PFSK-1 (cell line): ENCODE data around the gene TYW3. TPM values are rescaled to one million over a fixed set of nuclear protein-coding genes. Genes with fewer than 3 reads are reported as not detected.

Experiments used
- FOXP2 ChIP-seq: optimal IDR thresholded peaks from 2 replicates; pipeline ENCODE3; 2011; ENCODE audit warnings: borderline replicate concordance, control low read depth, inconsistent platforms; ENCODE audit not compliant: insufficient read depth; ENCODE audit errors: extremely low read length, extremely low read depth
- POLR2AphosphoS5 ChIP-seq: IDR thresholded peaks from 2 replicates; pipeline ENCODE4 v1.6.1; 2012; ENCODE audit warnings: low read depth, mild to moderate bottlenecking, control low read depth, low read length, moderate library complexity
- REST ChIP-seq, 2 experiments: IDR thresholded peaks; 2 replicates each; pipeline versions ENCODE4 v1.6.1 to v1.8.0; 2011 to 2012; ENCODE audit warnings: low read depth in 2 of 2, low read length in 2 of 2, control low read depth in 1 of 2, inconsistent platforms in 1 of 2, mild to moderate bottlenecking in 1 of 2, moderate library complexity in 1 of 2; ENCODE audit not compliant: insufficient read depth in 1 of 2
- SIN3A ChIP-seq: IDR thresholded peaks from 2 replicates; pipeline ENCODE4 v1.6.1; 2012; ENCODE audit warnings: mild to moderate bottlenecking, low read length, moderate library complexity, borderline replicate concordance; ENCODE audit not compliant: insufficient read depth
- TAF1 ChIP-seq: IDR thresholded peaks from 2 replicates; pipeline ENCODE4 v1.6.1; 2012; ENCODE audit warnings: low read length, control low read depth, borderline replicate concordance; ENCODE audit not compliant: insufficient read depth
- polyA plus RNA-seq: library from polyadenylated mRNA; unstranded; fragments of >200 nt; gene quantifications from one replicate; pipeline ENCODE4 v1.2.1, GENCODE V29; 2012; ENCODE audit warnings: low read depth, missing spikeins; ENCODE audit not compliant: insufficient read length

Gene TYW3
- polyA plus RNA-seq: 14.3 TPM

- TF ChIP-seq POLR2AphosphoS5 (peak; percentile 79), SIN3A (no peak), FOXP2 (peak; percentile 34), REST (IDR thresholded peaks at IDR 0.05; ENCODE audit: insufficient read depth in 1 of 2, low read depth in 2 of 2, low read length in 2 of 2) (peak in 1 of 2 experiments; percentile 56; a peak in 1 of 4 replicates), TAF1 (0 out of 2 replicates have a peak, but pooled peaks have one; percentile 83)
Observed at GRCh38 chr1:74732960-74733603, at the start of gene TYW3, which contains the start of gene CRYZ. Gene TYW3 (plus strand): TSS chr1:74733152. CDS start chr1:74733245, 93 bp downstream. Gene CRYZ (minus strand): TSS chr1:74733050. CDS start chr1:74724821, 8,229 bp downstream.

GRCh38 chr1:74683656-74684055 lies 49.3 kb upstream of the TYW3 start:
- TF ChIP-seq TAF1: no peak
- TF ChIP-seq FOXP2: no peak
- TF ChIP-seq SIN3A: no peak
- TF ChIP-seq REST (IDR thresholded peaks at IDR 0.05; ENCODE audit: insufficient read depth in 1 of 2, low read depth in 2 of 2, low read length in 2 of 2): no peak

- no peak for TF ChIP-seq FOXP2
- no peak for TF ChIP-seq REST (IDR thresholded peaks at IDR 0.05; ENCODE audit: insufficient read depth in 1 of 2, low read depth in 2 of 2, low read length in 2 of 2)
- TF ChIP-seq SIN3A: no peak
- no peak for TF ChIP-seq POLR2AphosphoS5
- TF ChIP-seq TAF1: no peak
Observed at GRCh38 chr1:74684301-74684700, 48.7 kb upstream of the TYW3 start.

- no peak for TF ChIP-seq FOXP2
- TF ChIP-seq POLR2AphosphoS5: no peak
- TF ChIP-seq TAF1: no peak
- TF ChIP-seq REST (IDR thresholded peaks at IDR 0.05; ENCODE audit: insufficient read depth in 1 of 2, low read depth in 2 of 2, low read length in 2 of 2): no peak
- TF ChIP-seq SIN3A: no peak
Observed at GRCh38 chr1:74686928-74687327, 46.0 kb upstream of the TYW3 start.
